Measurements from ENCODE around the gene CHAC1.
"Not testable (repeated sequence)": the region's sequence is repeated elsewhere in the genome, so short reads cannot be mapped to it uniquely, and the experiment has no call there.

The CHAC1 gene

DNA sequence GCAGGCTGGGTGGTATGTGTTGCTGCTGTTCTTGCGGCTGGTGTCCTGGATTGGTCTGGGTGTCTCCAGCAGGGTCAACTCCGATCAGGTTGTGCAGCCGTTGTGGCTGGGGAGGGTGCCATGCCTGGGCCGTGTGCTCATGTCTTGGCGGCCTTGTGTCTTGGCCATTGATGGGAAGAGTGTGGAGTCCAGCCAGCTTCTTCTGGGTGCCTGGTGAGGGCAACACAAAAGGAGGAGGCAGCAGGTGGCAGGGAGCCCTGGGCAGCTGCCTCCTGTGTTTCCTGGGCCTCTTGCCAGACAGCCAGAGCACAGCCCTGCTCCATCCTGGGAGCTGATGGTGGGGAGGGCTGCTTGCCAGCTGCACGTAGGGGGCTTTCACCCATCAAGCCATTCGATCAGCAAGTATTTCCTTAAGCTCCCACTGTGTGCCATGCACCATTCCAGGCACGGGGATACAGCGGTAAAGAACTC, 4.3 kb downstream of the CHAC1 start:
- Mint-ChIP-seq H3K9me3 (no peaks in the 10 kb centered on the region), H3K4me1 (peaks cover 17% of the 10 kb centered on the region), H3K36me3 (peaks cover 14% of the 10 kb centered on the region), H3K4me3 (no peak overlapping the region), H3K27ac (no peak overlapping the region), H3K27me3 (no peaks in the 10 kb centered on the region)

DNA sequence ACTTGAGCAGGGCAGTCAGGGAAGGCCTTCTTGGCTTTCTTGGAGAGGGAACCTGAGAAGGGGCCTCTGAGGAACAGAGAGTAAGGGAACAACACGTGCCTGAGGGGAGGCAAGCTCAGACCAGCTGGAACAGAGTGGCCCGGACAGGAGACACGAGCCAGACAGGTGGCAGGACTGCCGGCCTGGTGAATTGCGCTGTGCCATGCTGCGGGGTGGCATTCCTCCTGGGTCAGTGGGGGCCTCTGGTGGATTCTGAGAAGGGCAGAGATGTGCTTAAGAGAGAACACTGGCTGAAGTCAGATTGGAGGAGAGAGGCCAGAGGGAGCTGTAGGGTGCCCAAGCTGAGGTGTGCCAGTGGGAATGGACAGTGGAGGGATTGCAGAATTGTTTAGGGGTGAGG, 4.9 kb downstream of the CHAC1 start:
- no peaks in the 10 kb centered on the region for H3K9me3 Mint-ChIP-seq
- H3K4me1 Mint-ChIP-seq: peaks cover 15% of the 10 kb centered on the region
- H3K36me3 Mint-ChIP-seq: peaks cover 14% of the 10 kb centered on the region
- no peaks in the 10 kb centered on the region for H3K27me3 Mint-ChIP-seq
- no peak overlapping the region for H3K4me3 Mint-ChIP-seq
- no peak overlapping the region for H3K27ac Mint-ChIP-seq

DNA sequence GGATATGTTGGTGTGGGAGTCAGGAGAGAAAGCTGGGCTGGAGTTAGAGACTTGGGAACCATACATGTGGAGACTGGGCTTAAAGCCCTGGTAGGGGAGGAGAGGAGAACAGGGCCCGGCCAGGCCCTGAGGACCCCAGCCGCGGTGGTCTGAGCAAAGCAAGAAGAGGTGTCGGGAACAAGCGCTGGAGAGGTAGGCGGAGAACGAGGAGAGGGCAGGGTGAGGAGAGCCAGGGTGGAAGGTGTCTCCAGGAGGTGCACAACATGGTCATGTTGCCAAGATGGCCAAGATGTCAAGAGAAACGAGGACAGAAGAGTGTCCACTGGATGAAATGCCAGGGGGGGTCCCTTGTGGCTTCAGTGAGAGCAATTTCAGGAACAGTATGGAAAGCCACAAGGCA, 5.5 kb downstream of the CHAC1 start:
- H3K9me3 Mint-ChIP-seq: no peaks in the 10 kb centered on the region
- no peak overlapping the region for H3K27ac Mint-ChIP-seq
- no peaks in the 10 kb centered on the region for H3K27me3 Mint-ChIP-seq
- H3K4me3 Mint-ChIP-seq: no peak overlapping the region
- H3K36me3 Mint-ChIP-seq: peaks cover 12% of the 10 kb centered on the region
- peaks cover 15% of the 10 kb centered on the region for H3K4me1 Mint-ChIP-seq

DNA sequence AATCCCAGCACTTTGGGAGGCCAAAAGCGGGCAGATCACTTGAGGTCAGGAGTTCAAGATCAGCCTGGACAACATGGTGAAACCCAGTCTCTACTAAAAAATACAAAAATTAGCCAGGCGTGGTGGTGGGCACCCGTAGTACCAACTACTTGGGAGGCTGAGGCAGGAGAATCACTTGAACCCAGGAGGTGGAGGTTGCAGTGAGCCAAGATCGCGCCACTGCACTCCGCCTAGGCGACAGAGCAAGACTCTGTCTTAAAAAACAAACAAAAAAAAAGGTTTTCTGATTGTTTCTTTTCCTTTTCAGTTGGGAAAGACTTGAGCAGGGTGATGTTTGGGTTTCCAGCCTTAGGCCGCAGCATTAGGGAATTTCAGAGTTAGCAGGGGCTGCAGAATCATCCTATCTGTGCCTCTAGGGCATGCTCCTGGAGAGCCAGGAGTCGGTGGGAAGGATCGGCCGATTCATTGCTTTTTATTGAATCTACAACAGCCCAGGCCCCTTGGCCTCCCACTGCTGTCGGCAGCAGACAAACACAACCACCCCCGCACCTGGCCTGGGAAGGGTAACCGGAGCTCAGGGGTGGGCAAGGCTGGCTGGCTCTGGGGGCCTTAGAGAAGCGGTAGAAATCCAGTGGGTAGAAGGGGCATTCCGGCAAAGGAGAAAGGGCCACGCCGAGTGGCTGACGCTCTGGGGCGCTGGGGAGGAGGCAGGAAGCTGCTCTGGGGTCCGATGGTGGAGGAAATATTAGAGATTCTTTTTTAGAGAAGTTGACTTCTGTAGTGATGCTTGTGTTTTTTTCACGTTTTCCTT, 6.3 kb downstream of the CHAC1 start:
- H3K27ac Mint-ChIP-seq: no peak overlapping the region
- no peaks in the 10 kb centered on the region for H3K9me3 Mint-ChIP-seq
- H3K4me1 Mint-ChIP-seq: peaks cover 10% of the 10 kb centered on the region
- H3K27me3 Mint-ChIP-seq: no peaks in the 10 kb centered on the region
- no peak overlapping the region for H3K4me3 Mint-ChIP-seq
- H3K36me3 Mint-ChIP-seq: peaks cover 10% of the 10 kb centered on the region

DNA sequence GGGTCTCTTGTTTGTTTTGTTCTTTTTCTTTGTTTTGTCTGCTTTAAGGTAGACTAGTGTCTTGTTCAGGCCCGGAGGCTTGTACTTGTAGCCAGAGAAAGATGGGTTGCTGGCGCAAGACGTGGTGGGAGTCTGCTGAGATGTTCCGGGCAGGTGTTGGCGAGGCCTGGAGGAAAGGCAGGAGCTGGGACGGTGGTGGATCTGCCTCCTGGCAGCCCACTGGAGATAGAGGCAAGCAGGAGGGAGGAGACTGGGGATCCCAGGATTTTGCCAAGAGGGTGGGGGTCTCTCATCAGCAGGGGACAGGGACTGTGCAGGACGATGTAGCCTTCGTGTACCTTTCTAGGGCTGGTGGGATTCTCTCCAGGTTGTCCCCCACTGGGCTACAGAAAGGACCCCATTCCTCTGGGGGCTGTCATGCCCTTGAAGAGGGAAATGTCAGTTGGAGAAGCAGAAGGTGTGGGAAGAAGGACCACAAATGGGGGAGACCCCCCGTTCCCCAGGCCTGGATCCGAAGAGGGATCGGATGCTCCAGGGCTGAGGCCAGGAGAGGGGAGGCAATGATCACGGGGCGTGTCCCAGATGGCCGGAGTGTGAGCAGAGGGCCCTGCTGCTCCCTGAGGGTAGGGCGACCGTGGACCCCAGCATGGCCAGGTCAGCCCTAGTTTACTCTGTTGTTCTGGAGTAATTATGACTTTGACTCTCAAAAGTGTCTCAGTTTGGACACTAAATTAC, 7.0 kb downstream of the CHAC1 start:
- H3K9me3 Mint-ChIP-seq: no peaks in the 10 kb centered on the region
- no peak overlapping the region for H3K4me3 Mint-ChIP-seq
- peaks cover 10% of the 10 kb centered on the region for H3K4me1 Mint-ChIP-seq
- H3K36me3 Mint-ChIP-seq: peaks cover 10% of the 10 kb centered on the region
- H3K27ac Mint-ChIP-seq: no peak overlapping the region
- no peaks in the 10 kb centered on the region for H3K27me3 Mint-ChIP-seq

DNA sequence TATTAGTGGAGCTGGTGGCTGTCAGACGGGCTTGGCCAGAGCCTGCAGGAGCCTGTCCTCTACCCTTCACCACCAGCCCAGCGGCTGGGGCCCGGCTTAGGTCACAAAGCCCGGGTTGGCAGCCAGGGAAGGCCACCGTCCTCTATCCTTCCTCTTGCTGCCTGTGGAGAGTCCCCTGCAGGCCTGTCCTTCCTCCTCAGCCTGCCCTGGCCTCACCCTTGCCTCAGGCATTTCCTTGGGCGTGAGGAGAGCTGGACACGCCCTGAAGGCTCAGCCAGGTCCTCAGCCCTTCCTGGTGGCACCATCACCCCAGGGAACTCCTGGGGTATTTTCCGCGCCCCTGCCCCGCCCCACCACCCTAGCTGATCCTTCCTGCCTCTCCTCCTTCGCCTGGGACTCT, 7.7 kb downstream of the CHAC1 start:
- Mint-ChIP-seq H3K27ac (no peak overlapping the region), H3K9me3 (no peaks in the 10 kb centered on the region), H3K4me3 (no peak overlapping the region), H3K36me3 (peaks cover 7% of the 10 kb centered on the region), H3K4me1 (peaks cover 6% of the 10 kb centered on the region), H3K27me3 (no peaks in the 10 kb centered on the region)

DNA sequence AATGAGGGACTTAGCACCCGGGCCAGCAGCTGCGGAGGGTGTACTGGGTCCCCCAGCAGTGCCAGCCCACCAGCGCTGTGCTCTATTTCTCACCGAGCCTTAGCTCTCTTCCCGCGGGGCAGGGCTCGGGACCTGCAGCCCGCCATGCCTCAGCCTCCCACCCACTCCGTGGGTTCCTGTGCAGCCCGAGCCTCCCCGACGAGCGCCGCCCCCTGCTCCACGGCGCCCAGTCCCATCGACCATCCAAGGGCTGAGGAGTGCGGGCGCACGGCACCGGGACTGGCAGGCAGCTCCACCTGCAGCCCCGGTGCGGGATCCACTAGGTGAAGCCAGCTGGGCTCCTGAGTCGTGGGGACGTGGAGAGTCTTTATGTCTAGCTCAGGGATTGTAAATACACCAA, 8.5 kb downstream of the CHAC1 start:
- not testable (repeated sequence) for H3K4me3 Mint-ChIP-seq, H3K9me3 Mint-ChIP-seq, H3K27me3 Mint-ChIP-seq, H3K4me1 Mint-ChIP-seq, H3K36me3 Mint-ChIP-seq, H3K27ac Mint-ChIP-seq

DNA sequence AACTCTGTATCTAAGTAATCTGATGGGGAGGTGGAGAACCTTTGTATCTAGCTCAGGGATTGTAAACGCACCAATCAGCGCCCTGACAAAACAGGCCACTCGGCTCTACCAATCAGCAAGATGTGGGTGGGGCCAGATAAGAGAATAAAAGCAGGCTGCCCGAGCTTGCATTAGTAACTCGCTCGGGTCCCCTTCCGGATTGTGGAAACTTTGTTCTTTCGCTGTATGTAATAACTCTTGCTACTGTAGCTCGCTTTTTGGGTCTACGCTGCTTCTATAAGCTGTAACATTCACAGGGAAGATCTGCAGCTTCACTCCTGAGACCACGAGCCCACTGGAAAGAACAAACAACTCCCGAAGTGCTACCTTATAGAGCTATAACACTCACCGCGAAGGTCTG, 9.0 kb downstream of the CHAC1 start:
- not testable (repeated sequence) for H3K36me3 Mint-ChIP-seq, H3K4me1 Mint-ChIP-seq, H3K27ac Mint-ChIP-seq

DNA sequence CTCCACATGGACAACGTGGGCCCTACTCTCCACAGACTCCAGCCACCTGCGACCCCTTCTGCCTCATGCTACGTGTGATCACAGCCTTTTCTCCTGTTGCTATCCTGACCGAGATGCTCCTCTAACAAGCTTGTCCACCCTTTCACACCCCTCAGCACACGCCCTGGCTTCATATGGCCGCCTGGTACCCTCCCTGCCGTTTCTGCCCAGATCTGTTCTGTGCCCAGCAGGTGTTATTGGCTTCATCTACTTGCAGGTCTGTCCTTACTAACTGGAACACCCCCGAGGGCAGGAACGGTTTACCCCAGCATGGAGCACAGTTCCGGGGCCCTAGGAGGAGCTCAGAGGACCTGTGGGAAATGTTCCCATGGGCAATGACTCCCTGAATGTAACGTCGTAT, 9.9 kb downstream of the CHAC1 start:
- Mint-ChIP-seq H3K4me3 (no peak overlapping the region), H3K27me3 (no peaks in the 10 kb centered on the region), H3K27ac (no peak overlapping the region), H3K36me3 (peaks cover 1% of the 10 kb centered on the region), H3K4me1 (no peaks in the 10 kb centered on the region), H3K9me3 (no peaks in the 10 kb centered on the region)

More for the DNA sequence above, 9.0 kb downstream of the CHAC1 start:
- not testable (repeated sequence) for H3K9me3 Mint-ChIP-seq, H3K27me3 Mint-ChIP-seq, H3K4me3 Mint-ChIP-seq

DNA sequence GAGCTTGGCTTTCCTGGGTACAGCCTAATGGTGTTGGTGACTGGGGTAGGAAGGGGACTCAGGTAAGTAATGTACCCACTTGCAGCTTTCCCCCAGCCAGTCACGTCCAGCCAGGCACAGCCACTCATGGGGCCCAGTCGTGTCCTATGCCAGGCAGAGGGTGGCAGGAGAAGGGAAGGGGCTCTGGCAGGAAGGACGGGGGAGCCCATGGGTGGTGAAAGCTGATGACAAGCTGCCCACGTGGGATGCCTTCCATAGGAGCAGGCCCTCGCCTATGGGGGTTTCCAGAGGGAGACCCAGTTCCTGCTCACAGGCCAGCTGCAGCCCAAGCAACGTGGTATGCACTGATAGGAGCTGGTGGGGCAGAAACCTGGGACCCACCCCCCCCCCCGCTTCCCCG, 10.7 kb downstream of the CHAC1 start:
- Mint-ChIP-seq H3K4me3 (no peak overlapping the region), H3K27me3 (no peaks in the 10 kb centered on the region), H3K27ac (no peak overlapping the region), H3K36me3 (no peaks in the 10 kb centered on the region), H3K9me3 (no peaks in the 10 kb centered on the region), H3K4me1 (no peaks in the 10 kb centered on the region)

DNA sequence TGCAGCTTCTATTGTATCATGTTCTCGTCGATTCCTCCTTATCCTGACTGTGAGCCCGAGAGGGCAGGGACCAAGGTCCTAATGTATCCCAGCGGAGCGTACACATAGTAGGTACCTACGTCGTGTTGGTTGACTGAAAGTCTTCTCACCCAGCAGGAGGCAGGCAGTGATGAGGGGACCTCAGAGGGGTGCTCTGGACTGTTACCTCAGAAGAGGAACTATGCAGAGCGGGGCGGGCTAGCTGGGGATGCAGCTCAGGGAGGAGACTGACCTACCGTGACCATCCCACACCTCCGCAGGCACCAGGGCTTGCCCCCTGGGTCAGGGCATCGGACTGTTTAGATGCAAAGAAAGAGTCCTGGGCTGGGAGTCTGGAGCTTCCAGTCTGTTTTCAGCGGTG, 11.4 kb downstream of the CHAC1 start:
- Mint-ChIP-seq H3K4me3 (no peak overlapping the region), H3K9me3 (no peaks in the 10 kb centered on the region), H3K27ac (no peak overlapping the region), H3K27me3 (no peaks in the 10 kb centered on the region), H3K4me1 (no peaks in the 10 kb centered on the region), H3K36me3 (no peaks in the 10 kb centered on the region)

DNA sequence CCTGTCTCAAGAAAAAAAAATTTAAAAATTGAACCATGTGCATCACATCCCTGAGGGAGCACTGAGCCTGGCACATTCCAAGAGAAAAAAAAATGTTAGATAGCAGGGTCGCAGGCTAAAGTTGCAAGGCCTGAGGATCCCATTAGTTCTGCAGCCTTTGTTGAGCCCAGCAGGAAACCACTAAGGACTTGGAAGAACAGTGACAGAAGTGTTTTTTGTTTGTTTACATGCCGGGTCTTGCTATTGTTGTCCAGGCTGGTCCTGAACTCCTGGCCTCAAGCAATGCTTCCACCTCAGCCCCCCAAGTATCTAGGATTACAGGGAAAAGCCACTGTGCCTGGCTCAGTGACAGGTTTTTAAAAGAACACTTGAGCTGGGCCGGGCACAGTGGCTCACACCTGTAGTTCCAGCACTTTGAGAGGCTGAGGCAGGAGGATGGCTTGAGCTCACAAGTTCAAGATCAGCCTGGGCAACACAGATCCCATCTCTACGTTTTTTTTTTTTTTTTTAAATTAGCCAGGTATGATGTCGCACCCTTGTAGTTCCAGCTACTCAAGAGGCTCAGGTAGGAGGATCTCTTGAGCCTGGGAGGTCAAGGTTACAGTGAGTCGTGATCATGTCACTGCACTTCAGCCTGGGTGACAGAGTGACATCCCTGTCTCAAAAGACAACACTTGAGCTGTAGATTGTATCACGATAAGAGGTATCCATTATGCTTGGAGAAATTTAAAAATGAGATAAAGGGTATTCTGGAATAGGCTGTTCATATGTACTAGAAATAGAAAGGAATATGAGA, 15.2 kb downstream of the CHAC1 start:
- Mint-ChIP-seq H3K27ac (no peak overlapping the region), H3K27me3 (no peaks in the 10 kb centered on the region), H3K9me3 (no peaks in the 10 kb centered on the region), H3K36me3 (no peaks in the 10 kb centered on the region), H3K4me1 (peaks cover 4% of the 10 kb centered on the region), H3K4me3 (no peak overlapping the region)

DNA sequence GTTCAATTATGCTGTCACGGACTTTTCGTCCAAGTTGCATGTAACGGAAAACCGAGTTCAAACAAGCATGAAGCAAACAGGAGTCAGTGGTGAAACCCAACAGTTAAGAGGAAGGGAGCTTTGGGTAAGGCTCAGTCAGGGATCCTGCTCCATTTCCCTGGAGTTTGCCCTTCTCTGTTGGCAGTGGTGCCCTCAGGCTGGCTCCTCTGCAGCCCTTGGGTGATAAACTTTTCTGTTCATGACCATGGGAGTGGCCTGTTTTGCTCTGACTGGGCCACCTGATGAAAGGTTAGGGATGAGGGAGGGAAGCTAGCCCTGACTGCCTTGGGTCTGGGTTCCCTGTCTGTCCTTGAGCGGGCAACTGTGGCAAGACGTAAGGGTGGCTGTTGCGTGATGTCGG, 16.1 kb downstream of the CHAC1 start:
- H3K4me3 Mint-ChIP-seq: no peak overlapping the region
- peaks cover 4% of the 10 kb centered on the region for H3K4me1 Mint-ChIP-seq
- H3K36me3 Mint-ChIP-seq: no peaks in the 10 kb centered on the region
- H3K27me3 Mint-ChIP-seq: no peaks in the 10 kb centered on the region
- no peaks in the 10 kb centered on the region for H3K9me3 Mint-ChIP-seq
- no peak overlapping the region for H3K27ac Mint-ChIP-seq

DNA sequence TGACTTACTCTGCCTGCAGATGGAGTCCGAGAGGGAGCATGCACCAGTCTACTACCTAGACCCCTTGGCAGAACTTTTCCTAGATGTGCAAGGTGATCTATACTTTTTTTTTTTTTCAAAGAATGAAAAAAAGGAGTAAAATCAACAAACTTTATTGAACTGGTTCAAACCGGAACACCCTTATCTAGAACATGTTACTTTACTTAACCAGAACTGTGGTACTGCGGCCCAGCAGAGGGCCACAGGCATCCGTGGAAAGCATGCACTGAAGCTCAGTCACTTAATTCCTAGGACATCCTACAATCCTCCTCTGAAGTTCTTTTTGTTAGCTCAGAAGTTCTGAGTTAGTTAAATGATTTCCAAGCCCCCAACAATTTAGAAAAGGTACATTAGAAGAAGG, 21.6 kb downstream of the CHAC1 start:
- no peaks in the 10 kb centered on the region for H3K27me3 Mint-ChIP-seq
- H3K27ac Mint-ChIP-seq: no peak overlapping the region
- no peaks in the 10 kb centered on the region for H3K9me3 Mint-ChIP-seq
- peaks cover 3% of the 10 kb centered on the region for H3K36me3 Mint-ChIP-seq
- no peak overlapping the region for H3K4me3 Mint-ChIP-seq
- H3K4me1 Mint-ChIP-seq: peaks cover 4% of the 10 kb centered on the region

DNA sequence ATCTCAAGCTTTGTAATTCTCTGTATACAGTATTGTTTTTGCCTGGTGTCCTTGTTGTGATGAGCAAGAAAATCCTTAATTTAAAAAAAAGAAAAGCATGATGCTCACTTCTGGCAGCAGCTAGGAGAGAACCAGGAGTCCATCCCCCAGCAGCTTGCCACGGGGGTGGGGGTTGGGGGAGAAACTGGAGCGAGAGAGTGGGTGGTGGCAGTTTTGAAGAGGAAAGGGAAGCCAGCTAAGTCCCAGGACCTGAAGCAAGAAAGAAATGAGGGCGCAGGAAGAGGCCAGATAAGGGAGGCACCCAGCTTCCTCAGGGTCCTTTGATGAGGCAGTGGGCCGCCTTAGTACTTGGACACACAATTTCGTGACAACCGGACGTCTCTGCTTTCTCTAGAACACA, 23.5 kb downstream of the CHAC1 start:
- Mint-ChIP-seq H3K27ac (no peak overlapping the region), H3K36me3 (peaks cover 4% of the 10 kb centered on the region), H3K4me3 (no peak overlapping the region)

DNA sequence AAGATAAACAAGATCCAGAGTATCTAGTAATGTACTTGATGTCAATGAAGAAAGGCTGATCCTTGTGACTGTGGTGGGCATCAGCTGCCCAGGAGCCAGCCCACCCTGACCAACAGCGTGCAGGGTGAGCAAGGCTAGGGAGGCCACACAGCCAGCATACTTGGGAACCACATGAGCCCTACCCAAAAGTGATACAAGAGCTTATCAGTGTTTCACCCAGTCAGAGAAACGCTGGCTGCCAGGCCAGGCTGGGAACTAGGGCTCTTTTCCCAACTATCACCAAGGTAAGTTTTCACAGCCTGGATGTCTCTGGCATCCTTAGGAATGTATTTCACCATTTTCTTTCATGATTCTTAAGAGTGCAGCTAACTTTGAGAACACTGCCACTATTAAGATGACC, 24.9 kb downstream of the CHAC1 start:
- no peaks in the 10 kb centered on the region for H3K27me3 Mint-ChIP-seq
- H3K27ac Mint-ChIP-seq: no peak overlapping the region
- no peaks in the 10 kb centered on the region for H3K9me3 Mint-ChIP-seq
- H3K4me3 Mint-ChIP-seq: no peak overlapping the region
- peaks cover 9% of the 10 kb centered on the region for H3K36me3 Mint-ChIP-seq
- no peaks in the 10 kb centered on the region for H3K4me1 Mint-ChIP-seq

More for the DNA sequence above, 23.5 kb downstream of the CHAC1 start:
- H3K27me3 Mint-ChIP-seq: no peaks in the 10 kb centered on the region
- H3K4me1 Mint-ChIP-seq: peaks cover 4% of the 10 kb centered on the region
- no peaks in the 10 kb centered on the region for H3K9me3 Mint-ChIP-seq

Data from activated naive CD4-positive, alpha-beta T cell treated with anti-CD3 and anti-CD28 coated beads, Interleukin-2, amount 50 U/mL, for 24 hours (primary cell).